GM18909 (cell line): Measurements from ENCODE around the gene PPFIBP1.
"Not testable (repeated sequence)": the region's sequence is repeated elsewhere in the genome, so short reads cannot be mapped to it uniquely, and the experiment has no call there.

Experiments
- ATAC-seq: cut with Tn5 transposase; IDR thresholded peaks from one replicate; pipeline ENCODE4 v1.9.1; 2021; ENCODE audit warnings: mild to moderate bottlenecking; ENCODE audit not compliant: unreplicated experiment, poor library complexity

Gene PPFIBP1

DNA sequence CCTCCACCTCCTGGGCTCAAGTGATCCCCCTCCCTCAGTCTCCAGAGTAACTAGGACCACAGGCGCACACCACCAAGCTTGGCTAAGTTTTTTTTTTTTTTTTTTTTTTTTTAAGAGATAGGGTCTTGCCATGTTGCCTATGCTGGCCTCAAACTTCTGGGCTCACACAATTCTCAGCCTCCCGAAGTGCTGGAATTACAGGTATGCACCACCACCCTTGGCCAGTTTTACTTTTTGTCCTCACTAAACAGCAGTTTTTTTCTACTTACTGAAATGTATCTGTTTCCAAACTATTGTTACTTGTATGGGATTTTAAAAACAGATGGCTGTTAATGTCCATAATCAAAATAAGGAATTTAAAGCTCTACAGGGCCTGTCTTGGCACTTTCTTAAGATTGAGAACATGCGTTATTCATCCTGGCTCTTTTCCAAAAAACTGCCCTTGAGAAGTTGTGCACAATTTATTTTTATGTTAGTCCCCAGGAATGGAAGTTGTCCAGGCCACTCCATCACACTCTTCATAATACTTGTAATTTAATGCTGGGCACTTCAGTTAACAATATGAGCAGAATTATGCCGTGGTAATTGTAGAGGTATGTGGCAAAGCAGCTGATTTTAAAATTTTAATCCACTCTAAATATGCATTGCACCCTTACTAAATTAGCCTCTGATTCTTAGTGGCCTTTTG lies 120.3 kb downstream of the PPFIBP1 start:
- no peak for ATAC-seq

DNA sequence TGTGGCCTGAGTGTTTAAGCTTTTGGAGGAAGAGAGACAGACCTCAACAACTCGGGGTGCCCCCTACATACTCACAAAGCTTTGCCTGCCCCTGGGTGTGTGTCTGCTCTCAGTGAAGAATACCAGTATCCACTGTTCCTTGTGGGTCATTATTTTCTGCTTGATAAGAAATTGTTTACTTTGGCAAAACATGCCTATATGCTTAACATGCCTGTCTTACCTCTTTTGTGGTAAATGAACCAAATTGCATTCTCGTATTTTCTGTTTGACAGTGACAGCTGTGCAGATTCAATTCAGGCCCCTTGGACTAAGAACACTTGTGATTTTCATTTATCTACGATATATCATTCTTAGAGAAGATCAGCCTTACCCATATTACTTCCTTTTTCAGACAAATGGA lies 121.7 kb downstream of the PPFIBP1 start:
- ATAC-seq = no peak

DNA sequence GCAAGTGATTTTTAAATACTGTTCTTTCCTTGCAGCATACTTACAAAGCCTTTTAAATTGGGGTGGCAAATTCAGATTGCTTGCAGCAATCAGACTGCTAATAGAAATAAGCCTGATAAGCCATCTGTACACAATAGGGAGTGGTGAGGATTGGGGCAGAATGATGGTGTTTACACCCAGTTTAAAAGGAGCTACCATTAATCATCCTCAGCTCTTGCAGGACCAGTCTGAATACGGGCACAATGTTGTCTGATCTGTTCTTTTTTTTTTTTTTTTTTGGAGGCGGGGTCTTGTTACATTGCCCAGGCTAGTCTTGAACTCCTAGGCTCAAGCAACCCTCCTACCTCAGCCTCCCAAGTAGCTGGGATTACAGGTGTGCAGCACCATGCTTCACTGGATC lies 122.1 kb downstream of the PPFIBP1 start:
- ATAC-seq = no peak

GRCh38 chr12:27650011-27650410 lies 126.0 kb downstream of the PPFIBP1 start:
- ATAC-seq = no peak

- ATAC-seq = no peak
Observed at GRCh38 chr12:27651201-27651600, 127.2 kb downstream of the PPFIBP1 start.

- no peak for ATAC-seq
Observed at GRCh38 chr12:27652174-27652763, 128.3 kb downstream of the PPFIBP1 start.

- ATAC-seq = no peak
Observed at GRCh38 chr12:27653661-27654060, 129.7 kb downstream of the PPFIBP1 start.

DNA sequence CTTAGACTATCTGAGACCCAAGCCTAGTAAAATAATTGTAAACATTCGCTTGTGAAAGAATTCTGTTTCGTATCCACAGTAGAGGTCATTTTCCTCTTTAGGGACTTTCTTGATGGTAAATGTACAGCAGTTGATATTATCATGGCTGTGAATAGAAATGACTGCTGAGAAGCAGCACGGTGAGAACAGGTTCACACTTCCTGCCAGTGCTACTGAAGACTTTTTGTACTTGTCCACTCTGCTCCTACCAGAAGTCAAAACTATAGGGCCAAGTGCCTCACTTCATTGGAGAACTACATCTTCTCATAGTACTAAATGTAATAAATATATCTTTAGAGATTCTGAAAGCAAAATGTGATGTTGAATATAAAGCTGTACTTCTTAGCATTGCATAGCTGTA lies 131.5 kb downstream of the PPFIBP1 start:
- not testable (repeated sequence) for ATAC-seq

DNA sequence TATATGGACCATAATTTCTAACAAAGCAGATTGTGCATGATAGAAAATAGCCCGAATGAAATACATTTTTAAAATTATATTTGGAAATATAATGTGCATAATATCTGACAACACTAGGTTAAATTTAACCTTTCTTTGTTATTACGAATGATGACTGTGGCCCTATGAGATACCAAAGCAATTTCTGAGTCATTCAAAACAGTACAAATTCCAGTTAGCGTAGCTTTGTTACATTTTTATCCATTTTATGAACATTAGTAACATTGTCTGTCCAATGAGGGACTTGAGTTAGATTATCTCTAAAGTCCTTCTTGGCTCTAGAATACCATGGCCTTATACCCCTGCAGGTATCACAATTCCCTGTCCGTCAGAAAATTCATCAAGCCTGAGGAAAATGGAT lies 133.3 kb downstream of the PPFIBP1 start:
- ATAC-seq = no peak

GRCh38 chr12:27665704-27666103 lies 141.7 kb downstream of the PPFIBP1 start:
- ATAC-seq = no peak

DNA sequence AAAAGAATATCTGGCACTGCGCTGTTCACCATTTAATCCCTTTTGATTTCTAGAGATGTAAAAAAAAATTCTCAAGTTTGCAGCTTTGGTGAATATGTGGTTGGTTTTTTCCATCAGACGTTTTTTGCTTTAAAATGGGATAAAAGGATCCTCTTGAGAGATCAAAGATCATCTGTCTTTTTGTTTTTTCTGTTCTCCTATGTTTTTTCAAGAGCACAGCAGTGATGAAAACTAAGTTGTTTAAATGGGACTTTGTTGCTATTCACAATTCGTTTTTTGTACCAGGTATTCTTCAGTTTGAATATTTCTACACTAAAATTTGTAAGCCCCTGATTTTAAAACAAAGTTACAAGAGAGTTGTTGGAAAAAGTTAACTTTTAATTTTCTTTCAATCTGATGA lies 142.5 kb downstream of the PPFIBP1 start:
- no peak for ATAC-seq

DNA sequence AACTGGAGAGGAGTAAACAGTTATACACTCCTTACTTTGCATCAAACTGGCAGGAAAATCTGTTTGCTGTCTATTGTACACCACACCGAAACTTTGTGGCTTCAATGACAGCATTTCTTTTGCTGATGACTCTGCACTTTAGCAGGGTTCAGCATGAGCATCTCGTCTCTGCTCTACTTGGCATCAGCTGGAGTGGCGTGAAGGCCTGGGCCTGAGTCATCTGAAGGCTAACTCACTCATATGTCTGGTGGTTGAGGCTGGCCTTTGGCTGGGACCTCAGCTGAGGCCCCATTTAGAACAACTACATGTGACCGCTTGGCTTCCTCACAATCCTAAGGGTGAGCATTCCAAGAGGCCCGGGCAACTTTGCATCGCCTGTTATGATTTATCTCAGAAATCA lies 143.5 kb downstream of the PPFIBP1 start:
- no peak for ATAC-seq

- ATAC-seq = no peak
Observed at GRCh38 chr12:27672051-27672450, 148.0 kb downstream of the PPFIBP1 start.

- no peak for ATAC-seq
Observed at GRCh38 chr12:27672643-27673042, 148.6 kb downstream of the PPFIBP1 start.

GRCh38 chr12:27673101-27673718 lies 149.2 kb downstream of the PPFIBP1 start:
- no peak for ATAC-seq

DNA sequence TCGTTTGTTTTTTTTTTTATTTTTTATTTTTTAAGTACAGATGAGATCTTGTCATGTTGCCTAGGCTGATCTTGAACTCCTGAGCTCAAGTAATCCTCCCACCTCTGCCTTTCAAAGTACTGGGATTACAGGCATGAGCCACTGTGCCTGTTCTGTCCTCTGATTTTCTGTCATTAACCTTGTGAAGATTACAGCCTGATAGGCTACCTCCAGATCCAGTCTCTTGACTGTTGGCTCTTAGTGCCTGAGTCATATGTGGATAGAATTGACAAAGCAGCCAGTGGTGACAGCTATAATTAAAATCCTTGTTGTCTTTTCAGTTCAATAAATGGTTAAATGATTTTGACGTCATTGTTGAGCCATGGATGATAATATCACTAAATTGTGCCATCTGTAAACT lies 151.0 kb downstream of the PPFIBP1 start:
- ATAC-seq = no peak

GRCh38 chr12:27680619-27681018 lies 156.6 kb downstream of the PPFIBP1 start:
- ATAC-seq = no peak

DNA sequence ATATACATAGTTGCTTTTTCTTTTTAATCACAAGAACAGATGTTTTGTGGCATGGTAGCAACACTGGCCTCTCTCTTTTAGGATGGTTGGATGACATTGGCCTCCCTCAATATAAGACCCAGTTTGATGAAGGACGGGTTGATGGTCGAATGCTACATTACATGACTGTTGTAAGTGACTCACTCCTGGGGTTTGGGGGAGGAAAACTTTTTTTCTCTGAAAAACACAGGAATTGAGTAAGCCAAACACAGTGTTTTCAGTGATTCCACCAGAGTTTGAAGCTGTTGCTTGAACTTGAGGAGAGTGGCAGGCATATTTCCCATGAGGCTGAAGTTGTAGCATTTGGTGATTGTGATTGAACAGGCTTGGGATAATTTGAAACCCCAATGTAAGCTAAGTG lies 158.5 kb downstream of the PPFIBP1 start:
- ATAC-seq = no peak

GRCh38 chr12:27685274-27685673 lies 161.3 kb downstream of the PPFIBP1 start:
- no peak for ATAC-seq

DNA sequence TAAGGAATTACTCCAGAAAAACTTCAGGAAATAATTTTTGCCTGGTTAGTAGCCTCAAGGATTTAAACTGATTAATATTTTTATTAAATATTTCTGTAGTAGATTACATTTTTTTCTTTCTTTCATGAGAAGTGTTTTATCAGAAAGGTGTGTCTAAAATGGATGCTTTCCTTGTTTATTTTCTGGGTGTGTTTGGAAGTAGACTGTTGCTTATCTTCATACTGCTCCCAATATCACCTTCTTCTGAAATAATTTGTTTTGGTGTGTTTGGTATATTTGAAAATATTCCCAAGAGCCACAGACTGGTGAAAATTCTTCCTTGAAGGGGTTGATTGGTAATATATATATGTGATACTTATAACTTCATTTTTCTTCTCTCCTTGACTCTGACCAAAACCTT lies 162.1 kb downstream of the PPFIBP1 start:
- ATAC-seq = no peak

- no peak for ATAC-seq
Observed at GRCh38 chr12:27688671-27689070, 164.7 kb downstream of the PPFIBP1 start.
